ENCODE data around the gene IQGAP2. TPM values are rescaled to one million over a fixed set of nuclear protein-coding genes. Genes with fewer than 3 reads are reported as not detected.

The IQGAP2 gene
- total RNA-seq, 1 experiment from 2014 or later, result 83.2 TPM

GRCh38 chr5:76380346-76381066, 22.6 kb upstream of the IQGAP2 start:
- in situ Hi-C loops (cut with HindIII; ENCODE audit: low sequenced_read_pairs), result no loop called here
- DNase-seq (ENCODE audit: low spot score), result peak; percentile 54

- in situ Hi-C loops (cut with HindIII; ENCODE audit: low sequenced_read_pairs), result no loop called here
- DNase-seq (ENCODE audit: low spot score), result peak; percentile 82
Observed at GRCh38 chr5:76383126-76383832, 19.8 kb upstream of the IQGAP2 start.

- peak; percentile 94 for DNase-seq (ENCODE audit: low spot score)
- in situ Hi-C loops (cut with HindIII; ENCODE audit: low sequenced_read_pairs), result no loop called here
Observed at GRCh38 chr5:76384189-76384588, 18.9 kb upstream of the IQGAP2 start.

GRCh38 chr5:76384705-76385104, 18.4 kb upstream of the IQGAP2 start:
- no peak for DNase-seq (ENCODE audit: low spot score)
- in situ Hi-C loops (cut with HindIII; ENCODE audit: low sequenced_read_pairs), result no loop called here

GRCh38 chr5:76385540-76385939, 17.5 kb upstream of the IQGAP2 start:
- no peak for DNase-seq (ENCODE audit: low spot score)
- in situ Hi-C loops (cut with HindIII; ENCODE audit: low sequenced_read_pairs), result no loop called here

GRCh38 chr5:76386360-76386759, 16.7 kb upstream of the IQGAP2 start:
- DNase-seq (ENCODE audit: low spot score), result peak; percentile 45
- in situ Hi-C loops (cut with HindIII; ENCODE audit: low sequenced_read_pairs), result no loop called here

- no peak for DNase-seq (ENCODE audit: low spot score)
- in situ Hi-C loops (cut with HindIII; ENCODE audit: low sequenced_read_pairs), result no loop called here
Observed at GRCh38 chr5:76388236-76388635, 14.8 kb upstream of the IQGAP2 start.

GRCh38 chr5:76388791-76389512, 14.1 kb upstream of the IQGAP2 start:
- no peak for DNase-seq (ENCODE audit: low spot score)

GRCh38 chr5:76389513-76390154, 13.5 kb upstream of the IQGAP2 start:
- in situ Hi-C loops (cut with HindIII; ENCODE audit: low sequenced_read_pairs), result loop anchor here (5.0 kb wide), 1 partner anchor 62 kb away; no protein-coding TSS in a partner anchor
- DNase-seq (ENCODE audit: low spot score), result no peak

More at GRCh38 chr5:76388791-76389512, 14.1 kb upstream of the IQGAP2 start:
- in situ Hi-C loops (cut with HindIII; ENCODE audit: low sequenced_read_pairs), result no loop called here

GRCh38 chr5:76391014-76391413, 12.1 kb upstream of the IQGAP2 start:
- no peak for DNase-seq (ENCODE audit: low spot score)
- in situ Hi-C loops (cut with HindIII; ENCODE audit: low sequenced_read_pairs), result loop anchor here (5.0 kb wide), 1 partner anchor 64 kb away; no protein-coding TSS in a partner anchor

GRCh38 chr5:76393035-76393680, 9.9 kb upstream of the IQGAP2 start:
- no peak for DNase-seq (ENCODE audit: low spot score)

GRCh38 chr5:76397200-76397599, 5.9 kb upstream of the IQGAP2 start:
- in situ Hi-C loops (cut with HindIII; ENCODE audit: low sequenced_read_pairs), result no loop called here

More at GRCh38 chr5:76393035-76393680, 9.9 kb upstream of the IQGAP2 start:
- in situ Hi-C loops (cut with HindIII; ENCODE audit: low sequenced_read_pairs), result loop anchor here (5.0 kb wide), 1 partner anchor 66 kb away; no protein-coding TSS in a partner anchor

GRCh38 chr5:76399268-76399667, 3.8 kb upstream of the IQGAP2 start:
- in situ Hi-C loops (cut with HindIII; ENCODE audit: low sequenced_read_pairs), result no loop called here
- no peak for DNase-seq (ENCODE audit: low spot score)

More at GRCh38 chr5:76397200-76397599, 5.9 kb upstream of the IQGAP2 start:
- DNase-seq (ENCODE audit: low spot score), result no peak

- in situ Hi-C loops (cut with HindIII; ENCODE audit: low sequenced_read_pairs), result no loop called here
- DNase-seq (ENCODE audit: low spot score), result no peak
Observed at GRCh38 chr5:76400466-76400865, 2.6 kb upstream of the IQGAP2 start.

- in situ Hi-C loops (cut with HindIII; ENCODE audit: low sequenced_read_pairs), result no loop called here
Observed at GRCh38 chr5:76401801-76402250, 1.3 kb upstream of the IQGAP2 start.

GRCh38 chr5:76402251-76402885, 717 bp upstream of the IQGAP2 start:
- in situ Hi-C loops (cut with HindIII; ENCODE audit: low sequenced_read_pairs), result no loop called here
- peak; percentile 26 for DNase-seq (ENCODE audit: low spot score)

More at GRCh38 chr5:76401801-76402250, 1.3 kb upstream of the IQGAP2 start:
- no peak for DNase-seq (ENCODE audit: low spot score)

GRCh38 chr5:76403766-76404222, 709 bp downstream of the IQGAP2 start:
- in situ Hi-C loops (cut with HindIII; ENCODE audit: low sequenced_read_pairs), result no loop called here
- peak; percentile 23 for DNase-seq (ENCODE audit: low spot score)

All from G401 (cell line).